H1 (cell line): ENCODE results near the gene PAGE2.

Experiments used
- CBX5 ChIP-seq: fragments of 300-800, 300-1000 bp; sonication (generic); IDR thresholded peaks from 2 replicates; pipeline ENCODE4 v1.7.1; 2016; ENCODE audit warnings: antibody characterized with exemption, low read length, low read depth
- CEBPB ChIP-seq: IDR thresholded peaks from 2 replicates; pipeline ENCODE4 v1.6.1; 2012; ENCODE audit warnings: low read depth, low read length
- CTCF ChIP-seq, 3 experiments: IDR thresholded peaks; 1 replicate in 2 of 3; 2 replicates in 1 of 3; pipeline versions ENCODE4 v1.5.1 to v1.6.1; 2011; ENCODE audit warnings: low read length in 3 of 3, mild to moderate bottlenecking in 3 of 3, inconsistent platforms in 2 of 3, low read depth in 1 of 3, moderate library complexity in 1 of 3; ENCODE audit not compliant: insufficient read depth in 1 of 3; ENCODE audit errors: control extremely low read depth in 1 of 3
- POLR2A ChIP-seq, 2 experiments: IDR thresholded peaks; 1 replicate in 1 of 2; 2 replicates in 1 of 2; pipeline ENCODE4 v1.6.1; 2011; ENCODE audit warnings: low read depth in 2 of 2, low read length in 2 of 2, mild to moderate bottlenecking in 2 of 2; ENCODE audit errors: control extremely low read depth in 1 of 2
- POLR2AphosphoS5 ChIP-seq: IDR thresholded peaks from 2 replicates; pipeline ENCODE4 v1.6.1; 2011; ENCODE audit warnings: low read depth, low read length
- RAD21 ChIP-seq, 2 experiments: IDR thresholded peaks in 1 of 2; conservative IDR thresholded peaks in 1 of 2; 2 replicates each; pipeline ENCODE4 v1.6.1; 2011; ENCODE audit warnings: low read depth in 2 of 2, low read length in 2 of 2, improper control_type of control experiment in 1 of 2, inconsistent platforms in 1 of 2, mild to moderate bottlenecking in 1 of 2, moderate library complexity in 1 of 2
- YY1 ChIP-seq: IDR thresholded peaks from 2 replicates; pipeline ENCODE4 v1.6.1; 2011; ENCODE audit warnings: low read depth, mild to moderate bottlenecking, low read length

GRCh38 chrX:55056820-55057674 is 31.8 kb upstream of the PAGE2 start:
- TF ChIP-seq CTCF (IDR thresholded peaks at IDR 0.05; ENCODE audit: control extremely low read depth in 1 of 3, insufficient read depth in 1 of 3, low read depth in 1 of 3, low read length in 3 of 3) (no peak), CBX5 (no peak), CEBPB (no peak), RAD21 (IDR thresholded peaks at IDR 0.05 in 1 of 2, conservative IDR thresholded peaks at IDR 0.05 in 1 of 2; ENCODE audit: low read depth in 2 of 2, low read length in 2 of 2) (no peak), POLR2AphosphoS5 (no peak), POLR2A (IDR thresholded peaks at IDR 0.05; ENCODE audit: control extremely low read depth in 1 of 2, low read depth in 2 of 2, low read length in 2 of 2) (no peak), YY1 (no peak)
